ENCODE data around the gene GDF3.
"Not testable (repeated sequence)": the region's sequence is repeated elsewhere in the genome, so short reads cannot be mapped to it uniquely, and the experiment has no call there.

Gene GDF3

DNA sequence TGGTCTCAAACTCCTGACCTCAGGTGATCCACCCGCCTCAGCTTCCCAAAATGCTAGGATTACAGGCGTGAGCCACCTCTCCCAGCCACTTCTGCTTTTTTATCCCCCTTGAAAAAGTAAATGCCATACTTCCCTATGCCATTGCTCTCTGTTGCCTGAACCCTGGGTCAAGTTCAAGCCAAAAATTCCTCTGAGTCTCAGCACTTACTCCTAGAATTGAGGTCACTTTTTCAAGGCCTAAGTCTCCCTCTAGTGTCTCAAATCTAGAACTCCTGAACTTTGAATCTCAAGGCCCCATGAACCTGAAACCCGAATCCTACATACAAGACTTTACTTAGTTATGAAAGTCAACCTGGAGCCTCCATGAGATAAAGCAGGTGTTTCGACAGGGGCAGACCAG, 28.4 kb downstream of the GDF3 start:
- DNase-seq = no peak

DNA sequence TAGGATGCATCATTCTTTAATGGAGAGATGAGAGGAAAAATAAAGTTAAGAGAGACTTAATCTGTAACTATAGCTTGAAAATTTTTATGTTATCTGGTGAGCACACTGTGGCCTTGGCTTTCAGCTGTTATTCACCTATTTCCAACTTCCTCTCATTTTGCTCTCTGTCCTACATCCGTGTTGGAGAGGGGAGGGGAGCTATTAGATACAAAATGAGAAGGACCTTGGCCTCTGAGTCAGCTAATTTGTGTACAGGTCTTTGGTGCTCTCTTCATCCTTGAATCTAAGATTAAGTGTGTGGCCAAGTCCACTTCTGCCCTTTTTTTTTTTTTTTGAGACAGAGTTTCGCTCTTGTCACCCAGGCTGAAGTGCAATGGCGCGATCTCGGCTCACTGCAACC, 29.0 kb downstream of the GDF3 start:
- no peak for DNase-seq

DNA sequence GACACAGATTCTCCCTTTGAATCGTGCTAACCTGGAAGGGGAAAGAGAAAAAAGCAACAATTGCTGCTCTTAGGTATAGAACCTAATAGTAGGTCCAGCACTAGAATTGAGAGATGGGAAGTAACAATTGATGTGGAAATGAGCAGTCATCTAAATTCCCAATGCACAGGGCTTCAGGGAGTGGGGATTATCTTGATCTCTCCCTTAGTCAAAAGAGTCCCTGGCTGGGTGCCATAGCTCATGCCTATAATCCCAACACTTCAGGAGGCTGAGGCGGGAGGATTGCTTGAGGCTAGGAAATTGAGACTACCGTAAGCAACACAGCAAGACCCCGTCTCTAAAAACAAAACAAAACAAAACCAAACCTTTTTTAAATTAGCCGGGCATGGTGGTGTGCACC, 33.8 kb downstream of the GDF3 start:
- DNase-seq = no peak

DNA sequence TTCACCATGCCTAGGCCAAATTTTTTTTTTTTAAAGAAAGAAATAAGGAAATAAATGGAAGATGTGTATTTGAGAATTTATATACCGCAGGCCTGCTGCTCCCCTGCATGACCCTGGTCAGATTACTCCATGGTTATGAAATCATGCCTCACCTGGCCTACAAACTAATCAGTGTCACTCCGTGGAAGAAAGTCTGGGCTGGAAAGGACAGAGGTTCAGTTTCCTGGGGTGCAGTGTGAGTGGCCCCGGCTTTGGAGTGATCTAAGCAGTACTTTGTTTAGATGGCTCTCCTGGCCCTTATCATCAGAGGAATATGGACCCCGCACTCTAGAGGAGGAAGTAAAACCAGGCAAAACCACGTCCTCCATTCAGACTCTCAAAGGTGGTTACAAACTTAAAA, 39.5 kb downstream of the GDF3 start:
- no peak for DNase-seq

DNA sequence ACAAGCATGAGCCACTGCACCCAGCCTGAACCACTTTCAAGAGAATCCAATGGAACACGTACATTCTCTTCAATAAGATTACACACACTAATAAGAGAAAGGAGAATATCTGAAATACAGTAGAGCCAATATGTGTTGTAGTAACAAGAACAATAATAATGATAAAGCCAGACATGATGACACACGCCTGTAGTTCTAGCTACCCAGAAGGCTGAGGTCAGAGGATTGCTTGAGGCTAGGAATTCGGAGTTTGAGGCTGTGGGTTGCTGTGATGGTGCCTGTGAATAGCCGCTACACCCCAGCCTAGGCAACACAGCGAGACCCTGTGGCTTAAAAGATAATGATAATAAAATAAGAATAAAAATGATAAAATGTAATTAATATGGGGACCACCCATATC, 45.5 kb downstream of the GDF3 start:
- DNase-seq = no peak

DNA sequence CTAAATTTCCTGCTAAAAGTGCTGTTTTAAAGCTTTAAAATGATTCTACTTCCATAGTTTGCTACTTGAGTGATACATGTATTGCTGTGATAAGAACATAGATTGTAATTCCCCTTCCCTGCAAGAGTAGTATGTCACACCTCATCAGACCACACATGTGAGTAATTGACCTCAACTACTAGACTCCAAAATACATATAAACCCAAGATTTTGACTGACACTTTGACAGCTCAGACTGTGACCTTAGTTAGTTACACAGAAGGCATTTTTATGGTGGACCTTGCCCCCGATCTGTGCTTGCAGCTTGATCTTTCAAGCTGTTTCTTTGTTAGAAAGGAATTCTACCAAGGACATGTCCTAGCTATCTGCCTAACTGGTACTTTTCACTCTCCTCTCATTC, 48.5 kb downstream of the GDF3 start:
- no peak for DNase-seq

DNA sequence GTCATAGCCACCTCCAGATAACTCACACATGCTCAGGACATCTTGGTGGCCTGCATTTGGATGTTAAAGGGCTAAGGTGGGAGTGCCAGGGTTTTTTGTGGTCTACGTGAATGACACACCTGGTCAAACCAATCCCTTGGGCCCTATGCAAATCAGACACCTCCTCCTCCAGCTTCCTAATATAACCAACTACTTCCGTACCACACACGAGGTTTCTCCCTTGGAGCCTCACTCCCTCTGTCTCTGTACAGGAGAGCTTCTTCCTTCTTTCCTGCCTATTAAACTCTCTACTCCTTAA, 49.4 kb downstream of the GDF3 start:
- DNase-seq = no peak

DNA sequence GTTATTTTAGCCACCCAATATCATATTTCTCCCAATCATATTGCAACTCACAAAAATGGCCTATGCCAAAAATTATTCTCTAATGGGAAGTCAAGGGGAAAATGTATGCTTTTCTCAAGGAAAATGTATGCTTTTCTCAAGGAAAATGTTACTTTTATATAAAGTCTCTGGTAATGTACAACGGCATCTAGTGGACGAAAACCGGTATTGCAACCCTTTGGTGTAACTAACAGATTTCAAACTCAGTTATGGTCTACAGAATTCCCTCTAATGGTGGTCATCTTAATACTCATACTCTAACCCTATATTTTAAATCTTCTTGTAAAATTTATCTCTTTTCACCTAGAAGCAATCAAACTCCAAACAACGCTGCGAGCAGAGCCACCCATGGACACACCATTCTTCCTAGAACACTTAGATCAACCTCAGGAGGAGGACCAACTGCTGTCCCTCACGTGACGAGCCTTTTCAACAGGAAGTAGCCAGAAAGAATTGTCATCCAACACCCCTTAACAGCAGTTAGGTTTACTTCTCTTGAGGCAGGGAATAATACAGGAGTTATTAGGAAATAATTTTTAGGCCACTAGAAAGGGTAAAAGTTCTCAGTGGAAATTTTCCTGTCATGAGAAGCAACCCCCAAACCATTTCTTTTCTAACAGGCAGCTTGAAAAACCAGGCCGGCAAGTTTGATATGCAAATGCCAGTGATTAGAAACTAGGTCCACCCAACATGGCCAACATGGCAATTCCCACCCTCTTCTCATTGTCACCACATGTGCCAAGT, 50.0 kb downstream of the GDF3 start:
- DNase-seq = peak in 5 of 51 donors; percentile 2 to 13 (median 5)

DNA sequence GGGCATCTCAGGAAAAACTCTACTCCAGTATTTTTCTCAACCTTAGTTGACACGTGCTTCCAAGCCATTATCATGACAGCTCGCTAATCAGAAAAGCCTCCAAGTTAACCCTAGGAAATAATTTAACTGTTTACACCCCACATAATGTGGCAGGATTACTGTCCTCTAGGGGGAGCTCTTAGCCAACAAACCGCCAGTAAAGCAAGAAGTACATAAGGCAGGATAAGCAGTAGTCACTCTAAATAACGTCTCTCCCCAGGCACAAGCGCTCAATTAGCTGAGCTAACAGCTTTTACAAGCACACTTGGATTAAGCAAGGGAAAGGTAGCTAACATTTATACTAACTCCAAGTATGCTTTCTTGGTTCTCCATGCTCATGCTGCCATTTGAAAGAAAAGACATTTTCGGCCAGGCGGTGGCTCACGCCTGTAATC, 52.7 kb downstream of the GDF3 start:
- DNase-seq = no peak

DNA sequence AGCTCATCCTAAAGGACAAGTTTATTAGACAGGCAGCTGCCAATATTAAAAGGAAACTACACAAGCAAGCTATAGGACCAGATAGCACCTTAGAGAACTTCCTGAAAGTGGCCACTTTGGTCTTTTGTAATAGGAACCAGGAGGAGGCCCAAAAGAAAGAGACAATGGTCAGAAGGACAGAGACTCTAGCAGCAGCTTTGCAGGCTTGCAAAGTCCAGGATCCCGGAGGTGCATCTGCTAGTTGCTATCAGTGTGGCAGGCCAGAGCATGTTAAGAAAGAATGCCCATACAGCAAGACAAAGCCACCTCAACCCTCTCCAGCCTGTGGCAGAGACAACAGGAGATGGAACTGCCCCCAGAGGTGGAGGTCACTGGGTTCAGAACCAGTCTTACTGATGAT, 53.3 kb downstream of the GDF3 start:
- DNase-seq = no peak

DNA sequence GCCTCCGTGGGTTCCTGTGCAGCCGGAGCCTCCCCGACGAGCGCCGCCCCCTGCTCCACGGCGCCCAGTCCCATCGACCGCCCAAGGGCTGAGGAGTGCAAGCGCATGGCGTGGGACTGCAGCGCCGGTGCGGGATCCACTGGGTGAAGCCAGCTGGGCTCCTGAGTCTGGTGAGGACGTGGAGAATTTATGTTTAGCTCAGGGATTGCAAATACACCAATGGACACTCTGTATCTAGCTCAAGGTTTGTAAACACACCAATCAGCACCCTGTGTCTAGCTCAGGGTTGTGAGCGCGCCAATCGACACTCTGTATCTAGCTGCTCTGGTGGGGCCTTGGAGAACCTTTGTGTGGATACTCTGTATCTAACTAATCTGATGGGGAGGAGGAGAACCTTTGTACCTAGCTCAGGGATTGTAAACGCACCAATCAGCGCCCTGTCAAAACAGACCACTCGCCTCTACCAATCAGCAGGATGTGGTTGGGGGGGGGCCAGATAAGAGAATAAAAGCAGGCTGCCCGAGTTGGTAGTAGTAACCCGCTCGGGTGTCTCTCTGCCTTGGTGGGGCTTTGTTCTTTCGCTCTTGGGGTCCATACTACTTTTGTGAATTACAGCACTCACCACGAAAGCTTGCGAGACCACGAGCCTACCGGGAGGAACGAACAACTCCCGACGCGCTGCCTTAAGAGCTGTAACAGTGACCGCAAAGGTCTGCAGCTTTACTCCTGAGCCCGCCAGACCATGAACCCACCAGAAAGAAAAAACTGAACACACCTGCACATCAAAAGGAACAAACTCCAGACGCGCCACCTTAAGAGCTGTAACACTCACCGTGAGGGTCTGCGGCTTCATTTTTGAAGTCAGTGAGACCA, 55.2 kb downstream of the GDF3 start:
- DNase-seq = not testable (repeated sequence)

Data from hypothalamus (tissue), 51 donors.